Upper lobe of left lung (tissue), 4 donors: ENCODE measurements around the gene MITF.

Source experiments
- CTCF ChIP-seq, 6 experiments: fragments of 450-650 bp in 4 of 6; fragments of 200-600 bp in 2 of 6; sonication (generic) in 2 of 6; IDR thresholded peaks; one replicate each; pipeline ENCODE4 v1.5.1; 2016 to 2019; ENCODE audit warnings: antibody characterized with exemption in 6 of 6
- POLR2A ChIP-seq, 4 donors: fragments of 450-650 bp; IDR thresholded peaks; one replicate each; pipeline ENCODE4 v1.5.1; 2016 to 2017; ENCODE audit warnings: antibody characterized with exemption in 4 of 4, mild to moderate bottlenecking in 2 of 4
- POLR2AphosphoS5 ChIP-seq, 2 donors: sonication (generic); formaldehyde crosslinking; IDR thresholded peaks; one replicate each; pipeline ENCODE4 v1.5.1; 2017; ENCODE audit warnings: antibody characterized with exemption in 2 of 2

- TF ChIP-seq CTCF (IDR thresholded peaks at IDR 0.05) = no peak
- TF ChIP-seq POLR2A (IDR thresholded peaks at IDR 0.05) = no peak
- TF ChIP-seq POLR2AphosphoS5 (IDR thresholded peaks at IDR 0.05) = no peak
Measured at GRCh38 chr3:69838217-69838616, 99.0 kb downstream of the MITF start.
